ENCODE measurements around the gene ERBB4.

- TF ChIP-seq, protein P1, sequence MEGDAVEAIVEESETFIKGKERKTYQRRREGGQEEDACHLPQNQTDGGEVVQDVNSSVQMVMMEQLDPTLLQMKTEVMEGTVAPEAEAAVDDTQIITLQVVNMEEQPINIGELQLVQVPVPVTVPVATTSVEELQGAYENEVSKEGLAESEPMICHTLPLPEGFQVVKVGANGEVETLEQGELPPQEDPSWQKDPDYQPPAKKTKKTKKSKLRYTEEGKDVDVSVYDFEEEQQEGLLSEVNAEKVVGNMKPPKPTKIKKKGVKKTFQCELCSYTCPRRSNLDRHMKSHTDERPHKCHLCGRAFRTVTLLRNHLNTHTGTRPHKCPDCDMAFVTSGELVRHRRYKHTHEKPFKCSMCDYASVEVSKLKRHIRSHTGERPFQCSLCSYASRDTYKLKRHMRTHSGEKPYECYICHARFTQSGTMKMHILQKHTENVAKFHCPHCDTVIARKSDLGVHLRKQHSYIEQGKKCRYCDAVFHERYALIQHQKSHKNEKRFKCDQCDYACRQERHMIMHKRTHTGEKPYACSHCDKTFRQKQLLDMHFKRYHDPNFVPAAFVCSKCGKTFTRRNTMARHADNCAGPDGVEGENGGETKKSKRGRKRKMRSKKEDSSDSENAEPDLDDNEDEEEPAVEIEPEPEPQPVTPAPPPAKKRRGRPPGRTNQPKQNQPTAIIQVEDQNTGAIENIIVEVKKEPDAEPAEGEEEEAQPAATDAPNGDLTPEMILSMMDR (conservative IDR thresholded peaks at IDR 0.05; ENCODE audit: low read length), result no peak
- TF ChIP-seq EZH2phosphoT487 (IDR thresholded peaks at IDR 0.05; ENCODE audit: borderline replicate concordance), result no peak
Measured at GRCh38 chr2:211802666-211803065, 735.9 kb downstream of the ERBB4 start.
